ENCODE measurements around the gene GPR176.

The GPR176 gene

GRCh38 chr15:39886418-39886817 is 33.6 kb downstream of the GPR176 start:
- H3K4me3 ChIP-seq (replicated peaks; ENCODE audit: low read depth, low read length): no peak overlapping the region
- no peak for DNase-seq (ENCODE audit: extremely low read depth, insufficient read length)
- TF ChIP-seq CTCF (IDR thresholded peaks at IDR 0.05; ENCODE audit: insufficient read depth, low read length, poor library complexity, severe bottlenecking): no peak

GRCh38 chr15:39885099-39885777 is 34.8 kb downstream of the GPR176 start:
- no peak for TF ChIP-seq CTCF (IDR thresholded peaks at IDR 0.05; ENCODE audit: insufficient read depth, low read length, poor library complexity, severe bottlenecking)
- DNase-seq (ENCODE audit: extremely low read depth, insufficient read length): no peak
- H3K36me3 ChIP-seq (ENCODE audit: control insufficient read depth, insufficient read depth, low read length): no peaks in the 10 kb centered on the region
- no peaks in the 10 kb centered on the region for H3K27me3 ChIP-seq (replicated peaks; ENCODE audit: control insufficient read depth, insufficient read depth, low read length)
- no peak overlapping the region for H3K4me3 ChIP-seq (replicated peaks; ENCODE audit: low read depth, low read length)

More at GRCh38 chr15:39886418-39886817, 33.6 kb downstream of the GPR176 start:
- no peaks in the 10 kb centered on the region for H3K36me3 ChIP-seq (ENCODE audit: control insufficient read depth, insufficient read depth, low read length)
- no peaks in the 10 kb centered on the region for H3K27me3 ChIP-seq (replicated peaks; ENCODE audit: control insufficient read depth, insufficient read depth, low read length)

- H3K36me3 ChIP-seq (ENCODE audit: control insufficient read depth, insufficient read depth, low read length): no peaks in the 10 kb centered on the region
- TF ChIP-seq CTCF (IDR thresholded peaks at IDR 0.05; ENCODE audit: insufficient read depth, low read length, poor library complexity, severe bottlenecking): no peak
- H3K4me3 ChIP-seq (replicated peaks; ENCODE audit: low read depth, low read length): no peak overlapping the region
- no peak for DNase-seq (ENCODE audit: extremely low read depth, insufficient read length)
- no peaks in the 10 kb centered on the region for H3K27me3 ChIP-seq (replicated peaks; ENCODE audit: control insufficient read depth, insufficient read depth, low read length)
These were observed 35.7 kb downstream of the GPR176 start for GRCh38 chr15:39884351-39884750.

- Histone ChIP-seq H3K27me3 (replicated peaks; ENCODE audit: control insufficient read depth, insufficient read depth, low read length) (no peaks in the 10 kb centered on the region), H3K4me3 (replicated peaks; ENCODE audit: low read depth, low read length) (no peak overlapping the region), H3K36me3 (ENCODE audit: control insufficient read depth, insufficient read depth, low read length) (no peaks in the 10 kb centered on the region)
- no peak for DNase-seq (ENCODE audit: extremely low read depth, insufficient read length)
- no peak for TF ChIP-seq CTCF (IDR thresholded peaks at IDR 0.05; ENCODE audit: insufficient read depth, low read length, poor library complexity, severe bottlenecking)
These were observed 37.5 kb downstream of the GPR176 start for GRCh38 chr15:39882602-39883001.

- Histone ChIP-seq H3K27me3 (replicated peaks; ENCODE audit: control insufficient read depth, insufficient read depth, low read length) (no peaks in the 10 kb centered on the region), H3K4me3 (replicated peaks; ENCODE audit: low read depth, low read length) (no peak overlapping the region), H3K36me3 (ENCODE audit: control insufficient read depth, insufficient read depth, low read length) (no peaks in the 10 kb centered on the region)
- no peak for TF ChIP-seq CTCF (IDR thresholded peaks at IDR 0.05; ENCODE audit: insufficient read depth, low read length, poor library complexity, severe bottlenecking)
- no peak for DNase-seq (ENCODE audit: extremely low read depth, insufficient read length)
These were observed 38.3 kb downstream of the GPR176 start for GRCh38 chr15:39881790-39882189.

Measured in GM06990 (cell line).